Lower leg skin (tissue), 4 donors: ENCODE measurements around the gene P3H4. TPM values are rescaled to one million over a fixed set of nuclear protein-coding genes. Genes with fewer than 3 reads are reported as not detected.

Experiments used
- DNase-seq, 2 donors: peaks; one replicate each; pipeline ENCODE4 v3.0.0-alpha.2; 2019; ENCODE audit warnings: low spot score in 2 of 2
- H3K4me3 ChIP-seq: fragments of 200-600 bp; sonication (generic); 2 replicates; pipeline ENCODE4 v1.5.1; 2017; ENCODE audit warnings: mild to moderate bottlenecking, low read depth; ENCODE audit not compliant: poor library complexity, severe bottlenecking
- CTCF ChIP-seq, 3 donors: fragments of 450-650 bp; IDR thresholded peaks; one replicate each; pipeline ENCODE4 v1.5.1; 2016; ENCODE audit warnings: antibody characterized with exemption in 3 of 3, mild to moderate bottlenecking in 3 of 3, moderate library complexity in 2 of 3
- POLR2A ChIP-seq, 2 donors: fragments of 450-650 bp; IDR thresholded peaks; one replicate each; pipeline ENCODE4 v1.6.1; 2016 to 2017; ENCODE audit warnings: antibody characterized with exemption in 2 of 2, mild to moderate bottlenecking in 1 of 2, moderate library complexity in 1 of 2
- WGBS, 2 donors: methylation state at CpG; one replicate each; pipeline ENCODE4 v1.1.5; 2018; 5-methylcytosine and 5-hydroxymethylcytosine counted together
- intact Hi-C: fragments of 100-400 bp; cut with DNase I; formaldehyde crosslinking; loops from one replicate; pipeline ENCODE4 v1.15.0; 2023; ENCODE audit warnings: low total_unique reads
- total RNA-seq, 4 donors: library from RNA; depleted of rRNA; stranded (reverse); fragments of >200 nt; gene quantifications; one replicate each; pipeline ENCODE4 v1.1.0, GENCODE V29; 2016

Gene P3H4
- total RNA-seq, 4 donors from 2014 or later, result 12.8 to 14.5 (median 13.2) TPM

GRCh38 chr17:41803049-41804020 is 8.4 kb downstream of the P3H4 start:
- intact Hi-C loops, result loop anchor here (2.0 kb wide), 1 partner anchor 67 kb away; no protein-coding TSS in a partner anchor
- H3K4me3 ChIP-seq, result no peak overlapping the region
- no peak for DNase-seq
- TF ChIP-seq CTCF (IDR thresholded peaks at IDR 0.05), result no peak
- TF ChIP-seq POLR2A (IDR thresholded peaks at IDR 0.05), result no peak
- WGBS, 2 donors, result 66 to 67% methylated on average over 23 to 24 of the region's 24 CpGs

- intact Hi-C loops, result loop anchor here (2.0 kb wide), 1 partner anchor 65 kb away; no protein-coding TSS in a partner anchor
- H3K4me3 ChIP-seq, result no peak overlapping the region
- 7 to 8% methylated on average over 13 to 14 of the region's 14 CpGs for WGBS, 2 donors
- peak; percentile 83 to 98 for DNase-seq
- TF ChIP-seq POLR2A (IDR thresholded peaks at IDR 0.05) (no peak), CTCF (IDR thresholded peaks at IDR 0.05) (peak in 1 of 3 donors; percentile 89)
Measured at GRCh38 chr17:41801374-41802271, 10.1 kb downstream of the P3H4 start.

GRCh38 chr17:41800601-41801373 is 11.0 kb downstream of the P3H4 start:
- 18 to 23% methylated on average over 17 to 18 of the region's 18 CpGs for whole genome bisulfite sequencing, 2 donors
- intact Hi-C loops, result no loop called here
- DNase-seq, result peak; percentile 79 to 93
- H3K4me3 ChIP-seq, result no peak overlapping the region
- no peak for TF ChIP-seq POLR2A (IDR thresholded peaks at IDR 0.05)
- TF ChIP-seq CTCF (IDR thresholded peaks at IDR 0.05), result no peak

- TF ChIP-seq CTCF (IDR thresholded peaks at IDR 0.05), result no peak
- TF ChIP-seq POLR2A (IDR thresholded peaks at IDR 0.05), result no peak
- intact Hi-C loops, result no loop called here
- DNase-seq, result no peak
- no peak overlapping the region for H3K4me3 ChIP-seq
- 50 to 67% methylated on average over 8 of the region's 8 CpGs for WGBS, 2 donors
Measured at GRCh38 chr17:41799366-41799765, 12.4 kb downstream of the P3H4 start.

GRCh38 chr17:41797377-41797776 is 14.4 kb downstream of the P3H4 start:
- DNase-seq, result no peak
- 85 to 90% methylated on average over 3 of the region's 3 CpGs for WGBS, 2 donors
- intact Hi-C loops, result no loop called here
- TF ChIP-seq POLR2A (IDR thresholded peaks at IDR 0.05), result no peak
- TF ChIP-seq CTCF (IDR thresholded peaks at IDR 0.05), result no peak
- no peak overlapping the region for H3K4me3 ChIP-seq
